GM10847 (cell line): ENCODE data around the gene MTG2.

ENCODE experiments used
- POLR2A ChIP-seq: IDR thresholded peaks from 2 replicates; pipeline ENCODE4 v1.6.1; 2011; ENCODE audit not compliant: insufficient read length; ENCODE audit errors: extremely low read depth

Gene MTG2

DNA sequence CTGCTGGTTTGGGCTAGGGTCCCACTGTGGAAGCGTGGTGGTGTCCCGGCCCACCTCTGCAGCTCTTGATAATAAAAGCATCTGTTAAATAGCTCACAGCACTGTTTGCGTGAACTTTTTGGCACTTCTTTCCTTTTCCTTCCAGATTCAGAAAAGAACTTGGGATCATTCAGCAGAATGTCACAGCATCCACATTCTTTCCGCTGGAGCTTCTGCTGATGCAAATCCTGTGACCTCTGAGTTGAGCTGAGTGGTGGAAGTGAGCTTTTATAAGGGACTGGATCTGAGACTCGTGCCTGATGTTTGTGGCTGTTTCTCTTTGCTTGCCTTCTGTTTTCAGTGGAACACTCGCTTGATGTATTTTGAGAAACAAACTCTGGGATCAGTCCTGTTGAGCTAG, 59.3 kb downstream of the MTG2 start:
- TF ChIP-seq POLR2A: no peak

DNA sequence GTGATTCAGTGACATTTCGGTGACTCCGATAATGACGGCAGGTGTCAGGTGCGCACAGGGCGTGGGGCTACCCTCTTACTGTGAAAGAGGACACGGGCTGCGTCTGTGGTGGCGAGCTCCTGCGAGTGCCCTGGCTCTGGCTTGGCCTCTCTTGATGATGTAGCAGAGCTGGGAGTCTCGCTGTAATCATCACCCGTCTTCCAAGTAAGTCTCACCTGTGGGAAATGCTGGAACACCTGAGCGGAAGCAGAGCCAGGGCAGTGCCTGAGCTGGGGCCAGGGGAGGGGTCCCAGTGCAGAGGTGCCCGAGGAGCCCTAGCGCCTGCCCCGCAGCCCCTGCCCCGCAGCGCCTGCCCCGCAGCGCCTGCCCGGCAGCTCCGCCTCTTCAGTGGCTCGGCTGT, 60.3 kb downstream of the MTG2 start:
- no peak for TF ChIP-seq POLR2A

DNA sequence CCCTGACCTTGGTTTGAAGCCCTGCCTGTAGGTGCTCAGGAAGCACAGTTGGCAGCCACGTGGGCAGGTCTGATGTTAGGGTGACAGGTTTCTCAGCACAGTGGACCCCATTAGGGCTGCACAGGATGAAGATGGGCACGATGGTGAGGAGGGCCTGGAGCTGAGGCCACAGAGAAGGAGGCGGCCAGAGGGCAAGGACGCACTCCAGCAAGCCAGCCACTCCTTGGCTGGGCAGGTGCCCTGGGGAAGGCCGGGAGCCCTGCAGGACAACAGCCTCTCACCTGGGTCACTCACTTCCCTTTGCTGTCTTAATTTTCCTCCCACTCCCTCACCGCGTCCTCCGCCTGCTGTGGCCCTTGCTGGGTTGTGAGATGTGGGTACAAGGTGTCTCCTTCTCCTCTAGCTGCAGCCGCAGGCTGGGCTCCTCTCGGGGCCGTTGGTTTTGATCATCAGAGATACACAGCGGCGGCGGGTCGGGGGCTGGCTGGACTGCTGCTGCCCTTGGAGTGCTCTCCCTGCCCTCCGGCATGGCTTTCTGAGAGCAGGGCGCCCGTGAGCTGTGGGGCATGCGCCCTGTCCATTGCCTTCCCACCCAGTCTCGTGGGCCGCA, 61.2 kb downstream of the MTG2 start:
- no peak for TF ChIP-seq POLR2A

DNA sequence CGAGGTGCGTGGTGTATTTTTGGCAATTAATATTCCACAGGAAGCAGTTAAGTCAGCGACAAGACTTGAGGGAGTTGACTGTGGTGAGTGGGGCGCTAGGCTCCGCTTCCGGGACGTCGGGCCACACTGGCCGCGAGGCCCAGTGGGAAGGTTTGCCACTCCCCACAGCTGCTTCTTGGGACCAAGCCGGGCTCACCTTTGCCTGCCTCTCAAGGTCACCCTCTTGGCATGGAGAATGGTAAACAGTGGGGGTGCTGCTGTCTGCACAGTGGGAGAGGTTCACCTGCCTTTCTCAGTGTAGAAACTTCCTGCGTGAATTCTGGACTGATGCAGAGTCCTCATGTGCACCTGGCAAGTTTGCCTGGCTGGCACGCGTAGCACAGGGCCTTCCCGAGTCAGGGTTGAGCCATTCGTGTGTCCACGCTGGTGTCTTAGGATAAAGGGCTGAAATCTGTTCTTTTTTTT, 61.8 kb downstream of the MTG2 start:
- TF ChIP-seq POLR2A: no peak

DNA sequence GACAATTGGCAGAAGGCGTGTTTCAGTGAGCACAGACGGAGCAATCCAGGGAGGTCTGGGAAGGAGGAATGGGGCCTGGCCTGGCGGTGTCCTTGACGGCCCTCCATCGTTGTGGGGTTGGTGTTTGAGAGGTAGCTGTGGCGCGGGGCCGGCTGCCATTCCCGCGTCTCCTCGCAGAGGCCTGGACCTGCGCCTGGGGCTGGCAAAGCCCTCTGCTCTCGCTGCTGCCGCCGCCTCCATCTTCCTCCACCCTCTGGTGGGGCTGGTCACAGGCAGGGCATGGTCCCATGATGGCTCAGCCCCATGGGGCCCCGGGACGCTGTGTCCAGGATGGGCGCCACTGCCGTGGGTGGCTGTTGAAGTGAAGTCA, 63.1 kb downstream of the MTG2 start:
- TF ChIP-seq POLR2A: no peak

DNA sequence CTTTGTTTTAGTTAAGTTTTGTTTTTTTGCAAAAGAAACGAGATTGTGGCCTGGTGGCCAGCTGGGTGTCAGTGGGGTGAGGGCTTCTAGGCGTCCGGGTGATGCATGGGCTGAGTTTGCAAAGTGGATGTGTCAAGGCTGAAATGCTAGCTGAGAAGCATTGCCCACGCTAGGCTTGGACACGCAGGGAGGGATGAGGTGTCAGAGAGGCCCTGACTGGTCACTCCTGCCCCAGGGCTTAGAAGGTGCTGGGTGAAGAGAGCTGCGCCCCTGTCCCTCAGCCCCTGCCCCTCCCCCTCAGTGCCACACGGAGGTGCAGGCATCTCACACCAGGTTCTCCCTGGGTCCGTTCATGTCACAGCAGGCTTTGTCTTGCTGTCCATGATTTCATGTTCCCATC, 63.6 kb downstream of the MTG2 start:
- TF ChIP-seq POLR2A: no peak

DNA sequence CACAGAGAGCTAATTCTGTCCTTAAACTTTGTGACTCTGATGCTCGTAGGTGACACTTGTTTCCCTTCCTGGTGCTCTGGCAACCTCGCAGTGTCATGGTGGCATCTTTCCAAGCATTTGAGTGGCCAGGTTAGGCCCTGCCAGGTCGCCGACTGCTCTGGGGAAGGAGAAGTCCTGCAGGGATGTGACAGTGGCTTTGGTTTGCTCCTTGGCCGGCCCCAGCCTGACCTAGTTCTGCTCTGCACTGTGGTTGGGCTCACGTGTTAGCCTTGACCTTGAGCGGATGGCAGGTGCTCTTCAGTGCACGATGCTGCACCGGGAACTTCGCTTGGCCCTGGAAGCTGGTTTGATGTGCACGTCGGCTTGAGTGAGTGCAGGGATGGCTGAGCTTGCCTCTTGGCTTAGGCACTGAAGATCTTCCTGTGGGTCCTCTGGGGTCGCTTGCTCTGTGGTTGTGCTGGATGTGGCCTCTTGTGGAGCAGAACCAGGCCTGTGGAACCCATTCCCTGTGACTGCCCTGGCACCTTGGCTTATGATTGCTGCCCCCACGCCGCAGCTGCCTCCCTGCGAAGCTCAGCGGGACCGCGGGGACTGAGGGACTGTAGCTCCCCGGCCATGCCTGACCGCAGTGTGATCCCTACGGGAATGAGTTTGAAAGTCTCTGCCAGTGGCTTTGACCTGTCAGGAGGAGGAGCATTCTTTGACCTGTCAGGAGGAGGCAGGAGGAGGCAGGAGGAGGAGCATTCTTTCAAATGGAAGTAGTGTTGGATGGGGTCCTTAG, 64.2 kb downstream of the MTG2 start:
- no peak for TF ChIP-seq POLR2A

DNA sequence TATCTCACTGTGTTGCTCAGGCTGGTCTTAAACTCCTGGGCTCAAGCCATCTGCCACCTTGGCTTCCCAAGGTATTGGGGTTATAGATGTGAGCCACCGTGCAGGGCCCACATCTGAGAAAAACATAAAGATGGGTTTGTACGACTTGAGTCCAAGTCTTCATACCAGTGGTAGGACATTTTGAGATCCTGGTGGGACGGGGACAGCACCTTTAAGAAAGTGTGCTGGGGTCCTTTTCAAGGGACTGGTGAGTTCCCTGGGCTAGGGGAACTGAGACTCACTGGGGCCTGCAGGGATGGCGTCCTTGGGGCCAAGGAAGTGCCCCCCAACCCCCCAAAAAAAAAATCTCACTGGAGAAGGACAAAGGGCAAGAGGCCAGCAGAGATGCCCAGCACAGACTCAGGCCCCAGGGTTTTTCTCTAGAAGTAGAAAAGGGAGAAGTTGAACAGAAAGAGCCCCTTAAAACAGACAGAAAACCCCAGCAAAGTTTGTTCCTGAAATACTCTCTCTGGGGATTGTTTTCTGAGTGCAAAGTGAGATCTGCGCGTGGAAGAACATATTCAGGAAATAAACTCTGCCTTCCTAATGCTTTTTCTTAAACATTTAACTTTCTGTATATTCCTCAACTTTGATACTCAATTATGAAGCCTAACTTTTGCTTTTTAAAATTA, 66.2 kb downstream of the MTG2 start:
- no peak for TF ChIP-seq POLR2A

DNA sequence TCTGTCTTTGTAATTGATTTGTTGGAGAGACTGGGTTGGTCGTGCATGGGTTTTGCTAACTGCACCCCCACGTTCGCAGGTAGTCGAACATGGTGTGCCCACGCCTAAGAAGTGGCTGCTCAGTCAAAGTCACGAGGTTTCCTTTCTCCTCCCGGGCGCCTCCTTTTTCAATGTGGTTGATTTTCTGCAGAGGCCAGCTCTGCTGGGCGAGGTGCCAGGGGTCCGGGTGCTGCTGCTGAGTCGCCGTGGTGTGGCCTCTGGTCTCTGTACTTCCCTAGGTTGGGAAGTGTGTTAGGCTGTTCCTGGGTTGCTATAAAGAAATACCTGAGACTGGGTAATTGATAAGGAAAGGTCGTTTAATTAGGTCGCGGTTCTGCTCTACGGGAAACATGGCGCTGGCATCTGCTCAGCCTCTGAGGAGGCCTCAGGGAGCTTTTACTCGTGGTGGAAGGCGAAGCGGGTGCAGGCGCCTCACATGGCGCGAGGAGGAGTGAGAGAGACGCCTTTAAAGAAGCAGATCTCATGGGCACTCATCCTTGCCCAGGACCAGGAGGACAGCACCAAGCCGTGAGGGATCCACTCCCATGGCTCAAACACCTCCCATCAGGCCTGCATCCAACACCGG, 69.6 kb downstream of the MTG2 start:
- TF ChIP-seq POLR2A: no peak
